ENCODE measurements around the gene BAZ2B.

DNA sequence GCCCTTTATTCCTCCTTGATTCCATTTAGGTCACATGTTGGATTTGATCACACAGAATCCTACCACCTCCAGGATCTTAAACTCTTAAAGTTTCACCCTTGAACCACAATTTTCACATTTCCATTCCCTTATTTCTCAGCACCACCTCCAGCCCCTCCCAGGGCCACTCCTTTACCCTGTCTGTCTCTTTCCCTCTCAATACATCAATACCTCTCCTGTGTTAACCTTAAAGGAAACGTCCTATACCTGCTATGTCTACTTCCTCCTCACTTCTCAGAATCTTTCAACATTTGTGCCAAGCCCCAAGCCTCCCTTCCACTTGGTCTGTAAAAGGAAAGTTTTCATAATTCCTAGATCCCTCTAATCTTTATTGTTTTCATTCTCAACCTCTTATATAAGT lies 158.8 kb downstream of the BAZ2B start:
- TF ChIP-seq POLR2A (IDR thresholded peaks at IDR 0.05; ENCODE audit: low read depth, low read length) (no peak), POLR2AphosphoS5 (IDR thresholded peaks at IDR 0.05; ENCODE audit: low read depth, low read length) (no peak)
